Right lobe of liver (tissue), 4 donors: ENCODE results near the gene HDAC4.

Experiments used
- CTCF ChIP-seq, 4 donors: fragments of 200-600 bp in 3 of 4; fragments of 450-650 bp in 1 of 4; IDR thresholded peaks; one replicate each; pipeline versions ENCODE4 v1.5.1 to v1.8.0; 2016 to 2022; ENCODE audit warnings: antibody characterized with exemption in 4 of 4, mild to moderate bottlenecking in 2 of 4
- POLR2A ChIP-seq: fragments of 450-650 bp; IDR thresholded peaks from one replicate; pipeline ENCODE4 v1.6.1; 2017; ENCODE audit warnings: antibody characterized with exemption, mild to moderate bottlenecking
- donor health status: DM: no; HTN: no; CAD: no.
- donor health status: DM: no; HTN: no; CAD: no.
- donor health status: DM: no; HTN: yes; CAD: no.

- no peak for TF ChIP-seq CTCF (IDR thresholded peaks at IDR 0.05)
- no peak for TF ChIP-seq POLR2A
These were observed 310.9 kb downstream of the HDAC4 start for GRCh38 chr2:239089884-239090283.
